ENCODE measurements around the gene KRTAP10-7.

GRCh38 chr21:44550807-44551206 lies 49.6 kb upstream of the KRTAP10-7 start:
- TF ChIP-seq CTCF (IDR thresholded peaks at IDR 0.05) (no peak), POLR2AphosphoS5 (IDR thresholded peaks at IDR 0.05) (no peak), POLR2A (IDR thresholded peaks at IDR 0.05) (no peak), EP300 (IDR thresholded peaks at IDR 0.05; ENCODE audit: low read depth) (no peak)
